Measurements from ENCODE around the gene RNF157. TPM values are rescaled to one million over a fixed set of nuclear protein-coding genes. Genes with fewer than 3 reads are reported as not detected.
"Not testable (repeated sequence)": the region's sequence is repeated elsewhere in the genome, so short reads cannot be mapped to it uniquely, and the experiment has no call there.

Gene RNF157
- total RNA-seq, 1 donor from 2014 or later = 17.8 TPM

- H3K27me3 Mint-ChIP-seq (ENCODE audit: unreplicated experiment) = peaks cover 14% of the 10 kb centered on the region
- H3K9me3 Mint-ChIP-seq (ENCODE audit: unreplicated experiment) = peaks cover 6% of the 10 kb centered on the region
- peak; percentile 44 for DNase-seq
- peak overlapping the region; percentile 71 for H3K4me3 Mint-ChIP-seq (ENCODE audit: unreplicated experiment)
- peak; percentile 7 for TF ChIP-seq CTCF (IDR thresholded peaks at IDR 0.05; ENCODE audit: partially characterized antibody, unreplicated experiment)
- H3K27ac Mint-ChIP-seq (ENCODE audit: unreplicated experiment) = peak overlapping the region; percentile 89
- H3K4me1 Mint-ChIP-seq (ENCODE audit: low read depth, unreplicated experiment) = peaks cover 21% of the 10 kb centered on the region
- H3K36me3 Mint-ChIP-seq (ENCODE audit: unreplicated experiment) = no peaks in the 10 kb centered on the region
Measured at GRCh38 chr17:76268991-76269981, 29.0 kb upstream of the RNF157 start.

DNA sequence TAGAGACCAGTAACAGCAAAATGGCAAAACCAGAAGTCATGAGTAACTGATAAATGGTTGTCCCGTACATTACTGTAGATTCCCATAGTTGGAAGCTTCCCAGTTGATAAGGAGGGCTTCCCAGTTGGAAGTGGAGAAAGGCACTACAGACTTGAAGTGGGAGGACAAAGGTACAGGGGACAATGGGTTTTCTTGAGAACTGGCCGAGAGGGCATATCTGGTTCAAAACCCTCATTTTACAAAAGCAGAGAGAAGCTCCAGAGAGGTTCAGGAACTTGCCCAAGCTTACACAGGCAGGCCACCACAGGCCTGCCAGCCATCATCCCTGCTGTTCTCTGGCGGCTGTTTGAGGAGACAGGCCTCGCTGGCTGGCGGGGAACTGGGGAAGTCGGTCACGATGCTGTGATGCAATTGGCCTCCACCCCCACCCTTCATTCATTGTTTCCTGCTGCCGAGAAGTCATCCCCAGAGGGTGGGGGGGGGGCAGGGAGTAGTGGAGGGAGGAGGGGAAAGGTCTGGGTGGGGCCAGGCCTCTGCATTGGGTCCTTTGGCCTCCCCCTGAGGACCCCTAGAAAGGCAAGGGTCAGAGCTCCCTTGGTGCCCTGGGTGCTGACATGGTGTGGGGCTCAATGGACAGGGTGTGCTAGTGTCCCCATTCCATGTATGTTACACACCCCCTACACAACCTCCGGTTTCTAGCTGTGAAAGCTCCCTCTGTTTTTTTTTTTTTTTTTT is 27.9 kb upstream of the RNF157 start:
- TF ChIP-seq CTCF (IDR thresholded peaks at IDR 0.05; ENCODE audit: partially characterized antibody, unreplicated experiment) = no peak
- Mint-ChIP-seq H3K36me3 (ENCODE audit: unreplicated experiment) (no peaks in the 10 kb centered on the region), H3K27ac (ENCODE audit: unreplicated experiment) (peak overlapping the region; percentile 89), H3K27me3 (ENCODE audit: unreplicated experiment) (peaks cover 14% of the 10 kb centered on the region), H3K9me3 (ENCODE audit: unreplicated experiment) (peaks cover 6% of the 10 kb centered on the region), H3K4me3 (ENCODE audit: unreplicated experiment) (peak overlapping the region; percentile 77), H3K4me1 (ENCODE audit: low read depth, unreplicated experiment) (peaks cover 22% of the 10 kb centered on the region)
- peak; percentile 64 for DNase-seq

GRCh38 chr17:76267581-76268001 is 27.3 kb upstream of the RNF157 start:
- H3K4me1 Mint-ChIP-seq (ENCODE audit: low read depth, unreplicated experiment) = peaks cover 22% of the 10 kb centered on the region
- peak overlapping the region; percentile 89 for H3K27ac Mint-ChIP-seq (ENCODE audit: unreplicated experiment)
- H3K36me3 Mint-ChIP-seq (ENCODE audit: unreplicated experiment); DNase-seq; H3K9me3 Mint-ChIP-seq (ENCODE audit: unreplicated experiment): not testable (repeated sequence)
- peaks cover 14% of the 10 kb centered on the region for H3K27me3 Mint-ChIP-seq (ENCODE audit: unreplicated experiment)
- H3K4me3 Mint-ChIP-seq (ENCODE audit: unreplicated experiment) = peak overlapping the region; percentile 77

DNA sequence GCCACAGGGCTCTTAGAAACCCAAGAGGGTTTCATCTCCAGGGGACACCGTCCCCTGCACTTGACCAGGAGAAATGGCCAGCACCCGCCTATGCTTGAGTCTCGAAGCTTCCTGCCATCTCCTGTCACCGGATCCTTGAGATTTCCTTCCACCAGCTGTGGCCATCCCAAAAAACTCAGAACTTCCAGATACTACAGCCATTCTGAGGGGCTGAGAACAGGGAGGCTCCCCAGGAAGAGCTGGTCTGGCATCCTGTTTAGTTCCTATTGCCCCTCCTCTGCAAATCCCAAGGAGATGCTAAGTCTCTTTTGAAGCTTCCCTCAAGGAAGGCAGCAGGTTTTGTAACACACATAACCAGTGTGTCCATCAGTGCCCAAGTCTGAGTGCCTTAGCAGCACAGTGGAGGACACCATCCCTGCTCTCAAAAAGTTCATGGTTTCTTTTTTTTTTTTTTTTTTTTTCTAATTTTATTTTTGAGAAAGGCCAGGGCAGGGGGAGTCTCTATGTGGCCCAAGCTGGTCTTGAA is 26.8 kb upstream of the RNF157 start:
- Mint-ChIP-seq H3K27me3 (ENCODE audit: unreplicated experiment) (peaks cover 14% of the 10 kb centered on the region), H3K36me3 (ENCODE audit: unreplicated experiment) (no peaks in the 10 kb centered on the region), H3K9me3 (ENCODE audit: unreplicated experiment) (peaks cover 6% of the 10 kb centered on the region), H3K27ac (ENCODE audit: unreplicated experiment) (peak overlapping the region; percentile 52), H3K4me1 (ENCODE audit: low read depth, unreplicated experiment) (peaks cover 22% of the 10 kb centered on the region), H3K4me3 (ENCODE audit: unreplicated experiment) (peak overlapping the region; percentile 88)
- no peak for TF ChIP-seq CTCF (IDR thresholded peaks at IDR 0.05; ENCODE audit: partially characterized antibody, unreplicated experiment)
- DNase-seq = no peak

DNA sequence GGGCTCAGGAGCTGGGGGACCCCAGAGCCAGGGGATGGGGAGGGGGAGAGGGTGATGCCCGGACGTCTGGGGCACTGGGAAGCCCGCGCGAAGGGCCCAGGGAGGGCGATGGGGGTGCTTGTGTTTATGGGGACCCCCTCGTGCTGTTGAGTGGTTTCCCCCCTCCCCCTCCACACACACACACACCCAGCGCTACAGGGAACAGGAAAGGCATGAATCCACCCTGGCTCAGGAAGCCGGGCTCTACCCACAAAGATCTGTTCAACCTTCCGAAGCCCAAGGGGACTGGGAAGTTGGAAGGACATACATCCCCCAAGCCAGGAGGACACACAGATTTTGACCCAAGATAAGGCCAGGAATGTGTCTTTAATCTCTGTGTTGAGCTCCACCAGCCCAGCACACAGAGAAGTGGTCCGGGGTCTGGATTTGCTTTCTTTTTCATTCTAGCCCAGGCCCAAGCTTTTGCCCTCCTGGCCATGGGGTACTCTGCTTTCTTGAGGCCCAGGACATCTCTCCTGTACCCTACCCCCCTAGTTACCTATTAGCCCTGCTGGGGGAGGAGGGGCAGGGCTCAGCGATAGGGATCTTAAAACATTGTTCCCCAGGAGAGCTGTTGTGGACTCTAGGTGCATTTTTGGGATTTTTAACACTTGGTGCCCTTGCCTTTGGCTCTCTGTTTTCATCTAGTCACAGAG is 26.1 kb upstream of the RNF157 start:
- Mint-ChIP-seq H3K4me1 (ENCODE audit: low read depth, unreplicated experiment) (peaks cover 23% of the 10 kb centered on the region), H3K9me3 (ENCODE audit: unreplicated experiment) (peaks cover 6% of the 10 kb centered on the region), H3K4me3 (ENCODE audit: unreplicated experiment) (peak overlapping the region; percentile 88), H3K27me3 (ENCODE audit: unreplicated experiment) (peaks cover 14% of the 10 kb centered on the region), H3K36me3 (ENCODE audit: unreplicated experiment) (no peaks in the 10 kb centered on the region), H3K27ac (ENCODE audit: unreplicated experiment) (peak overlapping the region; percentile 52)
- TF ChIP-seq CTCF (IDR thresholded peaks at IDR 0.05; ENCODE audit: partially characterized antibody, unreplicated experiment) = no peak
- no peak for DNase-seq
